ENCODE results near the gene SYNPO.

Gene SYNPO

GRCh38 chr5:150676578-150676977, 36.1 kb downstream of the SYNPO start:
- H3K36me3 ChIP-seq (ENCODE audit: low read depth) = no peaks in the 10 kb centered on the region
- no peak overlapping the region for H3K4me3 ChIP-seq (ENCODE audit: severe bottlenecking)
- no peak for TF ChIP-seq CTCF (IDR thresholded peaks at IDR 0.05; ENCODE audit: poor library complexity, severe bottlenecking)
- H3K27me3 ChIP-seq (ENCODE audit: insufficient read depth, poor library complexity, severe bottlenecking) = no peaks in the 10 kb centered on the region
- H3K4me1 ChIP-seq (ENCODE audit: insufficient read depth, poor library complexity, severe bottlenecking) = peaks cover 9% of the 10 kb centered on the region
- ATAC-seq (ENCODE audit: low read depth) = no peak
- no peak overlapping the region for H3K27ac ChIP-seq (ENCODE audit: poor library complexity, severe bottlenecking)
- no peak for DNase-seq (ENCODE audit: low spot score)
- H3K9me3 ChIP-seq (ENCODE audit: severe bottlenecking) = no peaks in the 10 kb centered on the region

GRCh38 chr5:150689120-150689519, 48.7 kb downstream of the SYNPO start:
- Histone ChIP-seq H3K9me3 (ENCODE audit: severe bottlenecking) (no peaks in the 10 kb centered on the region), H3K27me3 (ENCODE audit: insufficient read depth, poor library complexity, severe bottlenecking) (no peaks in the 10 kb centered on the region), H3K4me1 (ENCODE audit: insufficient read depth, poor library complexity, severe bottlenecking) (no peaks in the 10 kb centered on the region), H3K27ac (ENCODE audit: poor library complexity, severe bottlenecking) (no peak overlapping the region), H3K4me3 (ENCODE audit: severe bottlenecking) (no peak overlapping the region), H3K36me3 (ENCODE audit: low read depth) (peaks cover 43% of the 10 kb centered on the region)
- ATAC-seq (ENCODE audit: low read depth) (no peak), DNase-seq (ENCODE audit: low spot score) (no peak)
- TF ChIP-seq CTCF (IDR thresholded peaks at IDR 0.05; ENCODE audit: poor library complexity, severe bottlenecking) = no peak

GRCh38 chr5:150690760-150691159, 50.3 kb downstream of the SYNPO start:
- TF ChIP-seq CTCF (IDR thresholded peaks at IDR 0.05; ENCODE audit: poor library complexity, severe bottlenecking) = no peak
- no peaks in the 10 kb centered on the region for H3K27me3 ChIP-seq (ENCODE audit: insufficient read depth, poor library complexity, severe bottlenecking)
- ATAC-seq (ENCODE audit: low read depth) (no peak), DNase-seq (ENCODE audit: low spot score) (no peak)
- H3K9me3 ChIP-seq (ENCODE audit: severe bottlenecking) = no peaks in the 10 kb centered on the region
- H3K27ac ChIP-seq (ENCODE audit: poor library complexity, severe bottlenecking) = no peak overlapping the region
- no peak overlapping the region for H3K4me3 ChIP-seq (ENCODE audit: severe bottlenecking)
- H3K36me3 ChIP-seq (ENCODE audit: low read depth) = peaks cover 60% of the 10 kb centered on the region
- H3K4me1 ChIP-seq (ENCODE audit: insufficient read depth, poor library complexity, severe bottlenecking) = no peaks in the 10 kb centered on the region

- no peak for ATAC-seq (ENCODE audit: low read depth)
- no peaks in the 10 kb centered on the region for H3K27me3 ChIP-seq (ENCODE audit: insufficient read depth, poor library complexity, severe bottlenecking)
- H3K4me3 ChIP-seq (ENCODE audit: severe bottlenecking) = no peak overlapping the region
- H3K27ac ChIP-seq (ENCODE audit: poor library complexity, severe bottlenecking) = no peak overlapping the region
- H3K4me1 ChIP-seq (ENCODE audit: insufficient read depth, poor library complexity, severe bottlenecking) = no peaks in the 10 kb centered on the region
- DNase-seq (ENCODE audit: low spot score) = no peak
- TF ChIP-seq CTCF (IDR thresholded peaks at IDR 0.05; ENCODE audit: poor library complexity, severe bottlenecking) = no peak
- no peaks in the 10 kb centered on the region for H3K9me3 ChIP-seq (ENCODE audit: severe bottlenecking)
- H3K36me3 ChIP-seq (ENCODE audit: low read depth) = peaks cover 75% of the 10 kb centered on the region
These were observed 51.8 kb downstream of the SYNPO start for GRCh38 chr5:150692276-150692675.

GRCh38 chr5:150694612-150695011, 54.2 kb downstream of the SYNPO start:
- Histone ChIP-seq H3K27me3 (ENCODE audit: insufficient read depth, poor library complexity, severe bottlenecking) (no peaks in the 10 kb centered on the region), H3K4me1 (ENCODE audit: insufficient read depth, poor library complexity, severe bottlenecking) (peaks cover 2% of the 10 kb centered on the region), H3K9me3 (ENCODE audit: severe bottlenecking) (no peaks in the 10 kb centered on the region), H3K4me3 (ENCODE audit: severe bottlenecking) (no peak overlapping the region), H3K36me3 (ENCODE audit: low read depth) (peaks cover 96% of the 10 kb centered on the region), H3K27ac (ENCODE audit: poor library complexity, severe bottlenecking) (no peak overlapping the region)
- no peak for TF ChIP-seq CTCF (IDR thresholded peaks at IDR 0.05; ENCODE audit: poor library complexity, severe bottlenecking)
- DNase-seq (ENCODE audit: low spot score) (no peak), ATAC-seq (ENCODE audit: low read depth) (no peak)

Data from RWPE2 (cell line).